ENCODE results near the gene UST. TPM values are rescaled to one million over a fixed set of nuclear protein-coding genes. Genes with fewer than 3 reads are reported as not detected.

UST gene
- total and polyA plus RNA-seq, 8 donors = 3.7 to 20.9 (median 8.6) TPM

DNA sequence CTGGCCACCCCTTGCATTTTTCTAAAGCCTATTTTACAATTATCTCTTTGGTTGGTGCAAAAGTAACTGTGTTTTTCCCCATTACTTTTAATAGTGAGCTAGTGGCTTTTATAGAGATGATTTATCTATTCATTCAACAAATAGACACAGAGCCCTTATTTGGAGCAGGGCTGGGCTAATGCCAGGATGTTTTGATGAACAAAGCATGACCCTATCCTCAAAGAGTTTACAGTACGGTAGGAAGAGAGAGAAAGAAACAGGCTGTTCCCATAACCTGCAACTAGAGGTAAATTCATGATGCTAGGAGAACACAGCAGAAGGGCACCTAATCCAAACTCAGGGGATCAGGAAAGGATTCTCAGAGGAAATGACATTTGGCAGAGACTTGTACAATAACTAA is 37.3 kb upstream of the UST start:
- H3K27me3 ChIP-seq = no peaks in the 10 kb centered on the region
- no peaks in the 10 kb centered on the region for H3K9me3 ChIP-seq
- H3K36me3 ChIP-seq = no peaks in the 10 kb centered on the region
- FAIRE-seq (no peak), ATAC-seq (no peak), DNase-seq (no peak)
- intact Hi-C loops (cut with DNase I) = no loop called here
- WGBS, 2 donors = 49 to 61% methylated on average over 1 of the region's 1 CpG
- TF ChIP-seq, protein P1, sequence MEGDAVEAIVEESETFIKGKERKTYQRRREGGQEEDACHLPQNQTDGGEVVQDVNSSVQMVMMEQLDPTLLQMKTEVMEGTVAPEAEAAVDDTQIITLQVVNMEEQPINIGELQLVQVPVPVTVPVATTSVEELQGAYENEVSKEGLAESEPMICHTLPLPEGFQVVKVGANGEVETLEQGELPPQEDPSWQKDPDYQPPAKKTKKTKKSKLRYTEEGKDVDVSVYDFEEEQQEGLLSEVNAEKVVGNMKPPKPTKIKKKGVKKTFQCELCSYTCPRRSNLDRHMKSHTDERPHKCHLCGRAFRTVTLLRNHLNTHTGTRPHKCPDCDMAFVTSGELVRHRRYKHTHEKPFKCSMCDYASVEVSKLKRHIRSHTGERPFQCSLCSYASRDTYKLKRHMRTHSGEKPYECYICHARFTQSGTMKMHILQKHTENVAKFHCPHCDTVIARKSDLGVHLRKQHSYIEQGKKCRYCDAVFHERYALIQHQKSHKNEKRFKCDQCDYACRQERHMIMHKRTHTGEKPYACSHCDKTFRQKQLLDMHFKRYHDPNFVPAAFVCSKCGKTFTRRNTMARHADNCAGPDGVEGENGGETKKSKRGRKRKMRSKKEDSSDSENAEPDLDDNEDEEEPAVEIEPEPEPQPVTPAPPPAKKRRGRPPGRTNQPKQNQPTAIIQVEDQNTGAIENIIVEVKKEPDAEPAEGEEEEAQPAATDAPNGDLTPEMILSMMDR (IDR thresholded peaks at IDR 0.05) = no peak
- H3K4me3 ChIP-seq = no peak overlapping the region
- no peak overlapping the region for H3K27ac ChIP-seq
- H3K4me1 ChIP-seq = no peaks in the 10 kb centered on the region

- Histone ChIP-seq H3K27ac (no peak overlapping the region), H3K4me3 (no peak overlapping the region)
These were observed 34.8 kb upstream of the UST start for GRCh38 chr6:148711833-148712654.

GRCh38 chr6:148713033-148713738 is 33.6 kb upstream of the UST start:
- TF ChIP-seq, protein P1 (IDR thresholded peaks at IDR 0.05) = no peak
- intact Hi-C loops (cut with DNase I) = no loop called here

More at GRCh38 chr6:148711833-148712654, 34.8 kb upstream of the UST start:
- intact Hi-C loops (cut with DNase I) = no loop called here
- no peaks in the 10 kb centered on the region for H3K36me3 ChIP-seq
- no peak for ATAC-seq
- H3K9me3 ChIP-seq = no peaks in the 10 kb centered on the region
- no peaks in the 10 kb centered on the region for H3K27me3 ChIP-seq
- TF ChIP-seq, protein P1 (IDR thresholded peaks at IDR 0.05) = no peak
- DNase-seq = no peak
- FAIRE-seq = peak; percentile 65
- WGBS, 2 donors = 80 to 83% methylated on average over 5 of the region's 5 CpGs
- no peaks in the 10 kb centered on the region for H3K4me1 ChIP-seq

DNA sequence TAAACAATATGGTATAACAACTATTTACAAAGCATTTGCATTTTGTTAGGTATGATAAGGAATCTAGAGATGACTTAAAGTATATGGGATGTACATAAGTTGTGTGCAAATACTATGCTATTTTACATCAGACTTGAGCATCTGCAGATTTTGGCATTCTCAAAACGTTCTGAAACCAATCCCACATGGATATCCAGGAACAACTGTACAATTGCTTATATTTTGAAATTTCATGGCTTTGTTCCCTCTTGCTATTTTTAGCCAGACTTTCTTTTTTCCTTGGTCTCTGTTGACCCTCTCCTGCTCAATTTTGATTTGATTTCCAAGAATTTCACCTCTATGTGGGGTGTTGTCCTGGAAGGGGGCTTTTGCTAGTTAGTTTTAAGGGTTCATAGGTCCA is 32.9 kb upstream of the UST start:
- WGBS, 2 donors = 33 to 65% methylated on average over 1 of the region's 1 CpG
- no peaks in the 10 kb centered on the region for H3K4me1 ChIP-seq
- intact Hi-C loops (cut with DNase I) = no loop called here

More at GRCh38 chr6:148713033-148713738, 33.6 kb upstream of the UST start:
- Histone ChIP-seq H3K4me1 (no peaks in the 10 kb centered on the region), H3K4me3 (no peak overlapping the region), H3K27ac (no peak overlapping the region), H3K27me3 (no peaks in the 10 kb centered on the region), H3K36me3 (no peaks in the 10 kb centered on the region), H3K9me3 (no peaks in the 10 kb centered on the region)
- DNase-seq (no peak), FAIRE-seq (no peak), ATAC-seq (no peak)
- WGBS, 2 donors = 86 to 94% methylated on average over 1 of the region's 1 CpG

More for the DNA sequence above, 32.9 kb upstream of the UST start:
- no peak overlapping the region for H3K4me3 ChIP-seq
- no peak for ATAC-seq
- H3K9me3 ChIP-seq = no peaks in the 10 kb centered on the region
- H3K27ac ChIP-seq = no peak overlapping the region
- no peak for FAIRE-seq
- TF ChIP-seq, protein P1 (IDR thresholded peaks at IDR 0.05) = no peak
- no peak for DNase-seq
- no peaks in the 10 kb centered on the region for H3K27me3 ChIP-seq
- H3K36me3 ChIP-seq = no peaks in the 10 kb centered on the region
